ENCODE measurements around the gene CHKB. TPM values are rescaled to one million over a fixed set of nuclear protein-coding genes. Genes with fewer than 3 reads are reported as not detected.

The CHKB gene
- polyA plus RNA-seq, 1 experiment = 22.5 TPM

DNA sequence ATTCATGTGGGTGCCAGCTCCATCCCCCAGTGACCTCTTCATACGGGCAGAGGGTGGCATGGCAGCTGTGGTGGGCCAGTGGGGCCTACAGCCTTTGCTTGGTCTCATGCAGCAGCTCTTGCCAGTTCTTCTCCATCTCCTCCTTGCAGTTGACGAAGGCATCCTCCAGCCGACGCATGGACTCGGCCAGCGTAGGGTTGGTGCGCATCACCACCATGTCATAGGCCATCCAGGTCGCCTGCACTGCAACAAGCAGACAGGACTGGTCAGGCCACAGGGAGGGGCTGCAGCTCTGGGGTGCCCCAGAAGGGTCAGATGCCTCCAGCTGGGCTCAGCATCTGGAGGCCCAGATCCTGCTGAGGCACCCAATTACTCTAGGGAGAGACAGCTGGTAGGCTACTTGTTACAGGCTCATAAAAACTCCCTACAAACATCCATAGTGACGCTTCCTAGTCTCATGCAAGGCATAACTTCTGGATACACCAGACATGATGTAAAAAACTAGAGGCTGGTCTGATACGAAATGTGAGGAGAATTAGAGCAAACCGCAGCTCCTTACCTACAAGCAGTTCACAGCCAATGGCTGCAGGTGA is 31.4 kb downstream of the CHKB start:
- no peaks in the 10 kb centered on the region; the same call in 1 of the 2 replicates for H3K9me3 ChIP-seq (ENCODE audit: control insufficient read depth, insufficient read depth, low read length)
- peaks cover 47% of the 10 kb centered on the region for H3K27me3 ChIP-seq (ENCODE audit: control insufficient read depth, insufficient read depth, low read length)
- no peak for DNase-seq (ENCODE audit: low read depth, low spot score)
- TF ChIP-seq, protein P1, sequence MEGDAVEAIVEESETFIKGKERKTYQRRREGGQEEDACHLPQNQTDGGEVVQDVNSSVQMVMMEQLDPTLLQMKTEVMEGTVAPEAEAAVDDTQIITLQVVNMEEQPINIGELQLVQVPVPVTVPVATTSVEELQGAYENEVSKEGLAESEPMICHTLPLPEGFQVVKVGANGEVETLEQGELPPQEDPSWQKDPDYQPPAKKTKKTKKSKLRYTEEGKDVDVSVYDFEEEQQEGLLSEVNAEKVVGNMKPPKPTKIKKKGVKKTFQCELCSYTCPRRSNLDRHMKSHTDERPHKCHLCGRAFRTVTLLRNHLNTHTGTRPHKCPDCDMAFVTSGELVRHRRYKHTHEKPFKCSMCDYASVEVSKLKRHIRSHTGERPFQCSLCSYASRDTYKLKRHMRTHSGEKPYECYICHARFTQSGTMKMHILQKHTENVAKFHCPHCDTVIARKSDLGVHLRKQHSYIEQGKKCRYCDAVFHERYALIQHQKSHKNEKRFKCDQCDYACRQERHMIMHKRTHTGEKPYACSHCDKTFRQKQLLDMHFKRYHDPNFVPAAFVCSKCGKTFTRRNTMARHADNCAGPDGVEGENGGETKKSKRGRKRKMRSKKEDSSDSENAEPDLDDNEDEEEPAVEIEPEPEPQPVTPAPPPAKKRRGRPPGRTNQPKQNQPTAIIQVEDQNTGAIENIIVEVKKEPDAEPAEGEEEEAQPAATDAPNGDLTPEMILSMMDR (IDR thresholded peaks at IDR 0.05; ENCODE audit: low read depth, low read length) = no peak
- no peak overlapping the region for H3K4me3 ChIP-seq (ENCODE audit: low read depth, low read length)
- H3K27ac ChIP-seq (ENCODE audit: low read depth, low read length) = no peak overlapping the region
- ChIA-PET POLR2A (interaction anchor here (1.6 kb wide), 1 partner anchor 25 kb away, joined by 3 read pairs; the partner anchor contains the start of gene SCO2), CTCF (interaction anchor here (3.3 kb wide), 1 partner anchor 12 kb away, joined by 11 read pairs; the partner anchor contains the start of gene SYCE3)

DNA sequence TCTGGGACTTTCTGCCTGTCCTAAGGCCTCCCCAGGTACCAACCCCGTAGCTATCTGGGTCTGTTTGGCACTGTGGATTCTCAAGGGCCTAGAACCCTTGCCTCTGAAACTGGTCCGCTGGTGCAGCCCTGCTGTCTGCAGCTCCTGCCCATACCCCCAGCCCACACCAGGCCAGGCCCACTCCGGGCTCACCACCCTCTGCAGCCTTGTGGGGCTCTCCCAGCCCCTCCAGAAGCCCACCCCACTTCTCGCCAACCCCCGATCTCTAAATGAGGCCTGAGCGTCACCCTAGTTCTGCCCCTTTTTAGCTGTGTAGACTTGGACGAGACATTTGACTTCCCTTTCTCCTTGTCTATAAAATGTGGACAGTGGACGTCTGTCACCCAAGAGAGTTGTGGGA is 32.3 kb downstream of the CHKB start:
- Histone ChIP-seq H3K27ac (ENCODE audit: low read depth, low read length) (no peak overlapping the region), H3K27me3 (ENCODE audit: control insufficient read depth, insufficient read depth, low read length) (peaks cover 52% of the 10 kb centered on the region), H3K9me3 (ENCODE audit: control insufficient read depth, insufficient read depth, low read length) (no peaks in the 10 kb centered on the region; the same call in 1 of the 2 replicates), H3K4me3 (ENCODE audit: low read depth, low read length) (no peak overlapping the region)
- TF ChIP-seq, protein P1 (IDR thresholded peaks at IDR 0.05; ENCODE audit: low read depth, low read length) = no peak
- CTCF ChIA-PET = interaction anchor here (3.3 kb wide), 1 partner anchor 13 kb away, joined by 11 read pairs; the partner anchor contains the start of gene SYCE3
- POLR2A ChIA-PET = interaction anchor here (1.6 kb wide), 1 partner anchor 25 kb away, joined by 3 read pairs; the partner anchor contains the start of gene SCO2
- no peak for DNase-seq (ENCODE audit: low read depth, low spot score)

DNA sequence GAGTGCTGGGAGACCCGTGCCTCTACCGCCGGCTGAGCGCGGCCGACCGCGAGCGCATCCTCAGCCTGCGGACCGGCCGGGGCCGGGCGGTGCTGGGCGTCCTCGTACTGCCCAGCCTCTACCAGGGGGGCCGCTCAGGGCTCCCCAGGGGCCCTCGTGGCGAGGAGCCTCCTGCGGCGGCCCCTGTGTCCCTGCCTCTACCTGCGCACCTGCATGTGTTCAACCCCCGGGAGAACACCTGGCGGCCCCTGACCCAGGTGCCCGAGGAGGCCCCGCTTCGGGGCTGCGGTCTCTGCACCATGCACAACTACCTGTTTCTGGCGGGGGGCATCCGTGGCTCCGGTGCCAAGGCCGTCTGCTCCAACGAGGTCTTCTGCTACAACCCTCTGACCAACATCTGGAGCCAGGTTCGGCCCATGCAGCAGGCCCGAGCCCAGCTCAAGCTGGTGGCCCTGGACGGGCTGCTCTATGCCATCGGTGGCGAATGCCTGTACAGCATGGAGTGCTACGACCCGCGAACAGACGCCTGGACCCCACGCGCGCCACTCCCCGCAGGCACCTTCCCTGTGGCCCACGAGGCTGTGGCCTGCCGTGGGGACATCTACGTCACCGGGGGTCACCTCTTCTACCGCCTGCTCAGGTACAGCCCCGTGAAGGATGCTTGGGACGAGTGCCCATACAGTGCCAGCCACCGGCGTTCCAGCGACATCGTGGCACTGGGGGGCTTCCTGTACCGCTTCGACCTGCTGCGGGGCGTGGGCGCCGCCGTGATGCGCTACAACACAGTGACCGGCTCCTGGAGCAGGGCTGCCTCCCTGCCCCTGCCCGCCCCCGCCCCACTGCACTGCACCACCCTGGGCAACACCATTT is 33.5 kb downstream of the CHKB start:
- Histone ChIP-seq H3K9me3 (ENCODE audit: control insufficient read depth, insufficient read depth, low read length) (no peaks in the 10 kb centered on the region; the same call in 1 of the 2 replicates), H3K27me3 (ENCODE audit: control insufficient read depth, insufficient read depth, low read length) (peaks cover 54% of the 10 kb centered on the region), H3K4me3 (ENCODE audit: low read depth, low read length) (no peak overlapping the region), H3K27ac (ENCODE audit: low read depth, low read length) (no peak overlapping the region)
- ChIA-PET POLR2A (interaction anchor here (1.5 kb wide), 1 partner anchor 24 kb away, joined by 3 read pairs; the partner anchor contains the start of gene SCO2), CTCF (interaction anchor here (3.3 kb wide), 1 partner anchor 14 kb away, joined by 11 read pairs; the partner anchor contains the start of gene SYCE3)
- no peak for DNase-seq (ENCODE audit: low read depth, low spot score)
- TF ChIP-seq, protein P1 (IDR thresholded peaks at IDR 0.05; ENCODE audit: low read depth, low read length) = no peak

DNA sequence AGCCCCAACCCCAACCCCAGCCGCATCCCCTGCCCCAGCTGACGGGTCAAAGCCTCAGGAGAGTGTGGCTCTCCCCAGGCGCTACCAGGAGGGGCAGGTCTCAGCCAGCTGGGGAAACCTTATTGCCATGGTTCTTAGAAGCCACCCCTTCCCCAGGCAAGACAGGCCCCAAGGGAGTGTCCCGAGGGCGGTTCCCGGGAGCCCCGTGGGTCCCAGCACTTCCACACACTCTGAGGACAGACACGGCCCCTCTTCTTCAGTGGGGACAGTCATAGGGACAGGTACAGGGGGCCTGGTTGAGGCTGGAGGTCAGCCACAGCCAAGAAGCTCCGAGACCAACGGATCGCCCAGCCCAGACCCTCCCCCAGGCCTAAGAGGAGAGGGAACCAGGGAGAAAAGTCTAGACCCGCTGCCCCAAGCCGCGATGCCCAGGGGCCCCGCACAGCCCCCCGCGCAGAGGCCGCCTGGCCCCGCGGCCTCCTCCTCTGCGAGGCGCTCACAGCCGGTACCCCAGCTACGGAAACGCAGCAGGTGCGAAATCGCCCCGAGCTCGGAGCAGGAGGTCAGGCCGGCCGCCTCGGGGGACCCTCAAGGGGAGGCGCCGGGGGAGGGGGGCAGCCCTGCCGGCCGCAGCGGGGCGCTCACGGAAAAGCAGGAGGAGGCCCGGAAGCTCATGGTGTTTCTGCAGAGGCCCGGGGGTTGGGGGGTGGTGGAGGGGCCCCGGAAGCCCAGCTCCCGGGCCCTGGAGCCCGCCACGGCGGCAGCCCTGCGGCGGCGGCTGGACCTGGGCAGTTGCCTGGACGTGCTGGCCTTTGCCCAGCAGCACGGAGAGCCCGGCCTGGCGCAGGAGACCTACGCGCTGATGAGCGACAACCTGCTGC is 34.4 kb downstream of the CHKB start:
- TF ChIP-seq, protein P1 (IDR thresholded peaks at IDR 0.05; ENCODE audit: low read depth, low read length) = no peak
- ChIA-PET CTCF (interaction anchor here (1.1 to 3.3 kb wide), 5 partner anchors 12 to 73 kb away, joined by 3 to 11 read pairs (median 5); partner anchors contain the start of genes SCO2 and SYCE3), POLR2A (interaction anchor here (0.6 to 1.5 kb wide), 2 partner anchors 9 to 23 kb away, joined by 3 to 4 read pairs; partner anchors contain the start of gene SCO2)
- no peak for DNase-seq (ENCODE audit: low read depth, low spot score)
- no peaks in the 10 kb centered on the region; the same call in 1 of the 2 replicates for H3K9me3 ChIP-seq (ENCODE audit: control insufficient read depth, insufficient read depth, low read length)
- no peak overlapping the region for H3K27ac ChIP-seq (ENCODE audit: low read depth, low read length)
- H3K27me3 ChIP-seq (ENCODE audit: control insufficient read depth, insufficient read depth, low read length) = peaks cover 54% of the 10 kb centered on the region
- no peak overlapping the region for H3K4me3 ChIP-seq (ENCODE audit: low read depth, low read length)

Data from AG04450 (cell line).